IMR-90 (cell line): ENCODE measurements around the gene RERE. TPM values are rescaled to one million over a fixed set of nuclear protein-coding genes. Genes with fewer than 3 reads are reported as not detected.
"Not testable (repeated sequence)": the region's sequence is repeated elsewhere in the genome, so short reads cannot be mapped to it uniquely, and the experiment has no call there.

Experiments
- ATAC-seq: fragments of 200-7000 bp; cut with Tn5 transposase; 2 replicates; pipeline ENCODE4 v1.9.1; 2020; ENCODE audit warnings: low read depth, mild to moderate bottlenecking, moderate library complexity
- BruUV-seq: library from RNA; stranded (reverse); fragments of 400-500 nt; replicated peaks from 2 replicates; lab custom pipeline; 2021; lab: Mats Ljungman, UMichigan
- CTCF ChIA-PET: fragments of 300-600 bp; formaldehyde crosslinking; extraction: SDS; loops from one replicate; lab custom pipeline; 2021; ENCODE audit warnings: antibody characterized with exemption; lab: Yijun Ruan, JAX
- POLR2A ChIA-PET: fragments of 300-600 bp; sonication (Branson Sonifier 250); formaldehyde crosslinking; loops from one replicate; lab custom pipeline; 2022; ENCODE audit warnings: antibody characterized with exemption; ENCODE audit not compliant: unreplicated experiment; lab: Charles Lee
- DNase-seq: peaks from one replicate; pipeline ENCODE4 v3.0.0; 2013
- H2AFZ ChIP-seq: replicated peaks from 2 replicates; pipeline ENCODE3; 2013; ENCODE audit warnings: low read length, mild to moderate bottlenecking; ENCODE audit not compliant: poor library complexity
- H2AK5ac ChIP-seq: 2 replicates; pipeline ENCODE4 v1.6.1; 2013; ENCODE audit warnings: low read depth, low read length, inconsistent platforms
- H2AK9ac ChIP-seq: replicated peaks from 2 replicates; pipeline ENCODE3; 2013; ENCODE audit warnings: mild to moderate bottlenecking, low read depth, low read length, moderate library complexity; ENCODE audit not compliant: poor library complexity
- H2BK120ac ChIP-seq: 2 replicates; pipeline ENCODE4 v1.6.1; 2013; ENCODE audit warnings: low read depth, low read length, inconsistent platforms
- H2BK15ac ChIP-seq: 3 replicates; pipeline ENCODE4 v1.6.1; 2013; ENCODE audit warnings: low read depth, low read length, inconsistent platforms
- H2BK20ac ChIP-seq: 2 replicates; pipeline ENCODE4 v1.6.1; 2013; ENCODE audit warnings: low read depth, mild to moderate bottlenecking, inconsistent platforms, low read length, moderate library complexity
- H2BK5ac ChIP-seq: 2 replicates; pipeline ENCODE4 v1.6.1; 2013; ENCODE audit warnings: mild to moderate bottlenecking, low read depth, low read length, inconsistent platforms; ENCODE audit not compliant: poor library complexity, severe bottlenecking
- H3K14ac ChIP-seq: replicated peaks from 2 replicates; pipeline ENCODE4 v1.6.1; 2013; ENCODE audit warnings: low read depth, low read length, inconsistent platforms
- H3K18ac ChIP-seq: 2 replicates; pipeline ENCODE4 v1.6.1; 2013; ENCODE audit warnings: low read depth, low read length, control low read depth
- H3K23ac ChIP-seq: 2 replicates; pipeline ENCODE4 v1.6.1; 2013; ENCODE audit warnings: low read depth, low read length, inconsistent platforms
- H3K27ac ChIP-seq: 2 replicates; pipeline ENCODE4 v1.5.1; 2013; ENCODE audit warnings: mild to moderate bottlenecking, control low read depth, low read length; ENCODE audit not compliant: insufficient read depth
- H3K27me3 ChIP-seq: 2 replicates; pipeline ENCODE4 v1.6.1; 2013; ENCODE audit warnings: low read length; ENCODE audit not compliant: control insufficient read depth, insufficient read depth
- H3K36me3 ChIP-seq: 2 replicates; pipeline ENCODE4 v1.6.1; 2013; ENCODE audit warnings: low read length, mixed read lengths; ENCODE audit not compliant: control insufficient read depth, insufficient read depth
- H3K4ac ChIP-seq: 2 replicates; pipeline ENCODE4 v1.6.1; 2013; ENCODE audit warnings: low read depth, low read length, inconsistent platforms
- H3K4me1 ChIP-seq: 2 replicates; pipeline ENCODE4 v1.6.1; 2013; ENCODE audit warnings: low read length, mixed read lengths; ENCODE audit not compliant: control insufficient read depth, insufficient read depth
- H3K4me2 ChIP-seq: 2 replicates; pipeline ENCODE4 v1.6.1; 2013; ENCODE audit warnings: low read depth, mild to moderate bottlenecking, control low read depth, low read length, moderate library complexity
- H3K4me3 ChIP-seq: 2 replicates; pipeline ENCODE4 v1.5.1; 2013; ENCODE audit warnings: low read depth, mild to moderate bottlenecking, control low read depth, low read length, moderate library complexity; ENCODE audit not compliant: insufficient read depth
- H3K56ac ChIP-seq: 2 replicates; pipeline ENCODE4 v1.6.1; 2013; ENCODE audit warnings: low read length, inconsistent platforms; ENCODE audit not compliant: insufficient read depth; ENCODE audit errors: extremely low read depth
- H3K79me1 ChIP-seq, 2 experiments: 2 replicates each; pipeline ENCODE4 v1.6.1; 2013; ENCODE audit warnings: low read length in 2 of 2, inconsistent platforms in 1 of 2, low read depth in 1 of 2
- H3K9ac ChIP-seq: 2 replicates; pipeline ENCODE4 v1.6.1; 2013; ENCODE audit warnings: low read depth, low read length, control low read depth
- H3K9me1 ChIP-seq: 2 replicates; pipeline ENCODE4 v1.6.1; 2013; ENCODE audit warnings: low read length, inconsistent platforms; ENCODE audit not compliant: insufficient read depth
- H3K9me3 ChIP-seq: 2 replicates; pipeline ENCODE4 v1.6.1; 2013; ENCODE audit warnings: low read length; ENCODE audit not compliant: control insufficient read depth, insufficient read depth
- H4K20me1 ChIP-seq: 2 replicates; pipeline ENCODE4 v1.6.1; 2013; ENCODE audit warnings: low read length, inconsistent platforms; ENCODE audit not compliant: insufficient read depth
- H4K5ac ChIP-seq: 2 replicates; pipeline ENCODE4 v1.6.1; 2013; ENCODE audit warnings: mild to moderate bottlenecking, low read depth, low read length, control low read depth
- H4K8ac ChIP-seq, 2 experiments: 2 replicates each; pipeline ENCODE4 v1.6.1; 2013; ENCODE audit warnings: low read depth in 2 of 2, low read length in 2 of 2, control low read depth in 1 of 2, inconsistent platforms in 1 of 2
- H4K91ac ChIP-seq: 2 replicates; pipeline ENCODE4 v1.6.1; 2013; ENCODE audit warnings: low read depth, low read length, inconsistent platforms; ENCODE audit not compliant: insufficient read depth
- BHLHE40 ChIP-seq: fragments of 150-350 bp; IDR thresholded peaks from 2 replicates; pipeline ENCODE4 v1.6.1; 2016; ENCODE audit warnings: mild to moderate bottlenecking, low read depth, low read length
- CHD1 ChIP-seq: IDR thresholded peaks from 2 replicates; pipeline ENCODE4 v1.6.1; 2012; ENCODE audit warnings: low read depth, low read length, improper control_type of control experiment
- POLR2A ChIP-seq: IDR thresholded peaks from 2 replicates; pipeline ENCODE4 v1.6.1; 2012; ENCODE audit warnings: mild to moderate bottlenecking, low read depth, low read length
- SMC3 ChIP-seq: fragments of 150-350 bp; IDR thresholded peaks from 2 replicates; pipeline ENCODE4 v1.6.1; 2016; ENCODE audit warnings: low read depth, mild to moderate bottlenecking, antibody characterized with exemption, low read length, moderate library complexity
- WGBS, 2 experiments: methylation state at CpG; one replicate each; pipeline versions ENCODE4 v1.1.5 to v1.1.7; 2013; ENCODE audit warnings: missing lambda C conversion rate in 2 of 2; ENCODE audit not compliant: insufficient read length in 1 of 2; ENCODE audit errors: extremely low coverage in 2 of 2; 5-methylcytosine and 5-hydroxymethylcytosine counted together
- dilution Hi-C: fragments of 300-500 bp; cut with HindIII; formaldehyde crosslinking; loops from one replicate; pipeline ENCODE4 v1.14.3; 2018; ENCODE audit warnings: low sequenced_read_pairs; ENCODE audit not compliant: unreplicated experiment
- in situ Hi-C: fragments of 300-500 bp; cut with MboI; formaldehyde crosslinking; loops from 3 replicates; pipeline ENCODE4 v1.14.3; 2019; ENCODE audit warnings: low sequenced_read_pairs, inconsistent platforms, mixed read lengths
- intact Hi-C: fragments of 100-400 bp; cut with micrococcal nuclease; formaldehyde crosslinking; loops from 2 replicates; pipeline ENCODE4 v1.10.0; 2022
- polyA plus RNA-seq, 3 experiments: library from polyadenylated mRNA; depleted of rRNA; stranded (reverse); fragments of >200 nt; gene quantifications; 2 replicates each; pipeline ENCODE4 v1.2.3, GENCODE V29; 2012; ENCODE audit warnings: low replicate concordance in 1 of 3
- total RNA-seq: library from RNA; depleted of rRNA; stranded (reverse); fragments of >200 nt; gene quantifications from 2 replicates; pipeline ENCODE4 v1.2.3, GENCODE V29; 2012
- TF ChIP-seq, protein P1 (sequence below): conservative IDR thresholded peaks from 2 replicates; pipeline ENCODE4 v1.5.1; 2012; ENCODE audit warnings: mild to moderate bottlenecking, low read depth, low read length, improper control_type of control experiment

RERE gene
- total and polyA plus RNA-seq, 2 of the 4 experiments (the other 2 are of a cell fraction), result 11.5 to 25.1 TPM

DNA sequence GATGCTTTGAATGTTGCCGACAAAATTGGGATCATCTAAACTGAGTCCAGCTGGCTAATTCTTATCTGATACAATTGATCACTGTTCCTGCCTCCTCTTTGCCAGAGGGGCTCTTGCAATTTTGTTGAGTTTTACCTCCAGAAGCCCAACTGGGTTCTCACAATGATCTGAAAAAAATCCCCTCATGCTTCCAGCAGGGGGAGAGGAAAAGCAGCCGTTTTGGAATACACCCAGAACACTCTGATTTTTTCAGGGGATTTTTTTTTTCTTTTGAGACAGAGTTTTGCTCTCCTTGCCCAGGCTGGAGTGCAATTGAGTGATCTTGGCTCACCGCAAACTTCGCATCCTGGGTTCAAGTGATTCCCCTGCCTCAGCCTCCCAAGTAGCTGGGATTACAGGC is 13.9 kb upstream of the RERE start:
- dilution Hi-C loops, result no loop called here
- H3K9me1 ChIP-seq, result no peaks in the 10 kb centered on the region
- no peak overlapping the region for H3K4me2 ChIP-seq
- no peak for TF ChIP-seq POLR2A
- TF ChIP-seq, protein P1, sequence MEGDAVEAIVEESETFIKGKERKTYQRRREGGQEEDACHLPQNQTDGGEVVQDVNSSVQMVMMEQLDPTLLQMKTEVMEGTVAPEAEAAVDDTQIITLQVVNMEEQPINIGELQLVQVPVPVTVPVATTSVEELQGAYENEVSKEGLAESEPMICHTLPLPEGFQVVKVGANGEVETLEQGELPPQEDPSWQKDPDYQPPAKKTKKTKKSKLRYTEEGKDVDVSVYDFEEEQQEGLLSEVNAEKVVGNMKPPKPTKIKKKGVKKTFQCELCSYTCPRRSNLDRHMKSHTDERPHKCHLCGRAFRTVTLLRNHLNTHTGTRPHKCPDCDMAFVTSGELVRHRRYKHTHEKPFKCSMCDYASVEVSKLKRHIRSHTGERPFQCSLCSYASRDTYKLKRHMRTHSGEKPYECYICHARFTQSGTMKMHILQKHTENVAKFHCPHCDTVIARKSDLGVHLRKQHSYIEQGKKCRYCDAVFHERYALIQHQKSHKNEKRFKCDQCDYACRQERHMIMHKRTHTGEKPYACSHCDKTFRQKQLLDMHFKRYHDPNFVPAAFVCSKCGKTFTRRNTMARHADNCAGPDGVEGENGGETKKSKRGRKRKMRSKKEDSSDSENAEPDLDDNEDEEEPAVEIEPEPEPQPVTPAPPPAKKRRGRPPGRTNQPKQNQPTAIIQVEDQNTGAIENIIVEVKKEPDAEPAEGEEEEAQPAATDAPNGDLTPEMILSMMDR, result peak; percentile 39
- peak; percentile 34; the same call in 1 of the 2 replicates for TF ChIP-seq SMC3
- TF ChIP-seq CHD1, result no peak
- no peak for TF ChIP-seq BHLHE40
- 50% methylated on average over 1 of the region's 4 CpGs; no CpG with 5 or more reads in 1 of the 2 experiments for WGBS, 2 experiments
- H3K4me1 ChIP-seq, result peaks cover 2% of the 10 kb centered on the region; the same call in 1 of the 2 replicates
- ChIA-PET CTCF (interaction anchor here (0.6 to 1.4 kb wide), 2 partner anchors 10 to 17 kb away, joined by 3 to 4 read pairs; no protein-coding TSS in a partner anchor), POLR2A (no interaction called here)
- no TSS peak for BruUV-seq
- H3K4ac ChIP-seq, result no peak overlapping the region
- H3K18ac ChIP-seq, result no peak overlapping the region
- H3K27ac ChIP-seq, result no peak overlapping the region
- H2BK120ac ChIP-seq, result no peak overlapping the region
- no peak overlapping the region for H4K8ac ChIP-seq
- no peak overlapping the region for H4K91ac ChIP-seq
- intact Hi-C loops, result no loop called here
- no peak overlapping the region for H3K14ac ChIP-seq
- H3K4me3 ChIP-seq, result no peak overlapping the region
- no peaks in the 10 kb centered on the region for H3K79me1 ChIP-seq
- no peak overlapping the region for H3K23ac ChIP-seq
- H2AK5ac ChIP-seq, result 0 out of 2 replicates have a peak overlapping the region, but pooled peaks have one; percentile 51
- in situ Hi-C loops, result no loop called here
- ATAC-seq (no peak), DNase-seq (no peak)
- no peaks in the 10 kb centered on the region for H3K9me3 ChIP-seq
- H3K27me3 ChIP-seq, result no peaks in the 10 kb centered on the region
- H3K36me3 ChIP-seq, result no peaks in the 10 kb centered on the region
- no peak overlapping the region for H2AK9ac ChIP-seq
- H4K20me1 ChIP-seq, result no peaks in the 10 kb centered on the region
- no peak overlapping the region for H2BK15ac ChIP-seq
- H2AFZ ChIP-seq, result no peak overlapping the region
- no peak overlapping the region for H3K56ac ChIP-seq
- no peak overlapping the region for H2BK20ac ChIP-seq
- H3K9ac ChIP-seq, result no peak overlapping the region
- H2BK5ac ChIP-seq, result no peak overlapping the region
- no peak overlapping the region for H4K5ac ChIP-seq

DNA sequence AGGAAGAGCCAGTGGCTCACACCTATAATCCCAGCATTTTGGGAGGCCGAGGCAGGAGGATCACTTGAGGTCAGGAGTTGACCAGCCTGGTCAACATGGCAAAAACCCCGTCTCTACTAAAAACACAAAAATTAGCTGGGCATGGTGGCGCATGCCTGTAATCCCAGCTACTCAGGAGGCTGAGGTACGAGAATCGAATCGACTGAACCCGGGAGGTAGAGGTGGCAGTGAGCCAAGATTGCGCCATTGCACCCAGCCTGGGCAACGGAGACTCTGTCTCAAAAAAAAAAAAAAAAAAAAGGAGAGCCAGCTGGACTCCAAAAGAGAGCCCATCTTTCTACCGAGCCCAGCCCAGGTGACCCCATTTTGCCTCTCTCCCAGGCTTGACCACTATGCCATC is 13.3 kb upstream of the RERE start:
- H2BK120ac ChIP-seq, intact Hi-C loops, in situ Hi-C loops, H2BK15ac ChIP-seq, H2AK9ac ChIP-seq, H2BK5ac ChIP-seq, H3K27ac ChIP-seq, H3K27me3 ChIP-seq, BruUV-seq, H4K8ac ChIP-seq, H4K91ac ChIP-seq, H3K4me3 ChIP-seq, H3K79me1 ChIP-seq, H3K14ac ChIP-seq, H3K4me1 ChIP-seq, H3K4me2 ChIP-seq, H3K23ac ChIP-seq, ATAC-seq, H3K9me1 ChIP-seq, H3K9me3 ChIP-seq, H3K56ac ChIP-seq, H3K36me3 ChIP-seq, H3K9ac ChIP-seq, dilution Hi-C loops, H3K18ac ChIP-seq, DNase-seq, H4K20me1 ChIP-seq, H3K4ac ChIP-seq, H2AK5ac ChIP-seq, H2BK20ac ChIP-seq, POLR2A ChIA-PET, H4K5ac ChIP-seq, H2AFZ ChIP-seq: not testable (repeated sequence)
- WGBS, 2 experiments, result 94% methylated on average over 7 of the region's 10 CpGs; no CpG with 5 or more reads in 1 of the 2 experiments
- CTCF ChIA-PET, result interaction anchor here (0.6 to 1.4 kb wide), 2 partner anchors 9 to 18 kb away, joined by 3 to 4 read pairs; no protein-coding TSS in a partner anchor
